Esophagus muscularis mucosa (tissue), 4 donors: Measurements from ENCODE around the gene MPRIP.
"Not testable (repeated sequence)": the region's sequence is repeated elsewhere in the genome, so short reads cannot be mapped to it uniquely, and the experiment has no call there.

ENCODE experiments used
- EP300 ChIP-seq: sonication (generic); formaldehyde crosslinking; IDR thresholded peaks from one replicate; pipeline ENCODE4 v1.6.1; 2017; ENCODE audit warnings: antibody characterized with exemption
- POLR2A ChIP-seq: fragments of 450-650 bp; IDR thresholded peaks from one replicate; pipeline ENCODE4 v1.6.1; 2017; ENCODE audit warnings: antibody characterized with exemption, moderate library complexity, mild to moderate bottlenecking, low read depth
- POLR2AphosphoS5 ChIP-seq, 2 donors: sonication (generic); formaldehyde crosslinking; IDR thresholded peaks; one replicate each; pipeline ENCODE4 v1.6.1; 2017; ENCODE audit warnings: antibody characterized with exemption in 2 of 2
- TF ChIP-seq, protein P1 (sequence below), 3 experiments: fragments of 200-600 bp in 2 of 3; fragments of 450-650 bp in 1 of 3; sonication (generic) in 2 of 3; IDR thresholded peaks; one replicate each; pipeline ENCODE4 v1.5.1; 2017 to 2019; ENCODE audit warnings: antibody characterized with exemption in 3 of 3, mild to moderate bottlenecking in 2 of 3, moderate library complexity in 1 of 3

- TF ChIP-seq, protein P1, sequence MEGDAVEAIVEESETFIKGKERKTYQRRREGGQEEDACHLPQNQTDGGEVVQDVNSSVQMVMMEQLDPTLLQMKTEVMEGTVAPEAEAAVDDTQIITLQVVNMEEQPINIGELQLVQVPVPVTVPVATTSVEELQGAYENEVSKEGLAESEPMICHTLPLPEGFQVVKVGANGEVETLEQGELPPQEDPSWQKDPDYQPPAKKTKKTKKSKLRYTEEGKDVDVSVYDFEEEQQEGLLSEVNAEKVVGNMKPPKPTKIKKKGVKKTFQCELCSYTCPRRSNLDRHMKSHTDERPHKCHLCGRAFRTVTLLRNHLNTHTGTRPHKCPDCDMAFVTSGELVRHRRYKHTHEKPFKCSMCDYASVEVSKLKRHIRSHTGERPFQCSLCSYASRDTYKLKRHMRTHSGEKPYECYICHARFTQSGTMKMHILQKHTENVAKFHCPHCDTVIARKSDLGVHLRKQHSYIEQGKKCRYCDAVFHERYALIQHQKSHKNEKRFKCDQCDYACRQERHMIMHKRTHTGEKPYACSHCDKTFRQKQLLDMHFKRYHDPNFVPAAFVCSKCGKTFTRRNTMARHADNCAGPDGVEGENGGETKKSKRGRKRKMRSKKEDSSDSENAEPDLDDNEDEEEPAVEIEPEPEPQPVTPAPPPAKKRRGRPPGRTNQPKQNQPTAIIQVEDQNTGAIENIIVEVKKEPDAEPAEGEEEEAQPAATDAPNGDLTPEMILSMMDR (IDR thresholded peaks at IDR 0.05): not testable (repeated sequence)
- TF ChIP-seq POLR2AphosphoS5 (IDR thresholded peaks at IDR 0.05); POLR2A; EP300: not testable (repeated sequence)
Observed at GRCh38 chr17:17002731-17003715, 39.2 kb upstream of the MPRIP start.
